Gastrocnemius medialis (tissue), 4 donors: ENCODE results near the gene CPXM2. TPM values are rescaled to one million over a fixed set of nuclear protein-coding genes. Genes with fewer than 3 reads are reported as not detected.

Experiments used
- ATAC-seq, 2 donors: fragments of 150-250 bp; one replicate each; pipeline ENCODE4 v1.9.1; 2016
- DNase-seq, 2 donors: peaks; one replicate each; pipeline ENCODE4 v3.0.0-alpha.2; 2019
- H3K27ac ChIP-seq, 4 donors: fragments of 200-600 bp; sonication (generic); 1 replicate in 1 of 4; 2 replicates in 3 of 4; pipeline ENCODE4 v1.5.1; 2016 to 2018; ENCODE audit warnings: mild to moderate bottlenecking in 2 of 4, moderate library complexity in 1 of 4
- H3K27me3 ChIP-seq, 3 donors: fragments of 200-600 bp; sonication (generic) in 2 of 3; 1 replicate in 1 of 3; 2 replicates in 2 of 3; pipeline versions ENCODE4 v1.5.1 to v1.6.0; 2016 to 2019; ENCODE audit warnings: mild to moderate bottlenecking in 1 of 3, moderate library complexity in 1 of 3
- H3K36me3 ChIP-seq, 2 donors: fragments of 200-600 bp; sonication (generic) in 1 of 2; one replicate each; pipeline ENCODE4 v1.5.1; 2017 to 2018
- H3K4me1 ChIP-seq, 2 donors: fragments of 200-600 bp; sonication (generic) in 1 of 2; one replicate each; pipeline ENCODE4 v1.5.1; 2016 to 2017; ENCODE audit warnings: mild to moderate bottlenecking in 2 of 2
- H3K4me3 ChIP-seq, 4 donors: fragments of 200-600 bp; sonication (generic) in 3 of 4; 1 replicate in 1 of 4; 2 replicates in 3 of 4; pipeline ENCODE4 v1.5.1; 2016 to 2019; ENCODE audit warnings: mild to moderate bottlenecking in 2 of 4
- H3K9me3 ChIP-seq, 3 donors: fragments of 200-600 bp; sonication (generic) in 2 of 3; 1 replicate in 1 of 3; 2 replicates in 2 of 3; pipeline ENCODE4 v1.5.1; 2016 to 2019
- CTCF ChIP-seq, 5 experiments: fragments of 450-650 bp in 3 of 5; fragments of 200-600 bp in 2 of 5; sonication (generic) in 2 of 5; IDR thresholded peaks in 4 of 5; conservative IDR thresholded peaks in 1 of 5; 1 replicate in 4 of 5; 2 replicates in 1 of 5; pipeline ENCODE4 v1.5.1; 2016 to 2019; ENCODE audit warnings: antibody characterized with exemption in 5 of 5, mild to moderate bottlenecking in 3 of 5, moderate library complexity in 3 of 5
- POLR2A ChIP-seq, 2 donors: fragments of 450-650 bp; IDR thresholded peaks; one replicate each; pipeline ENCODE4 v1.6.1; 2017; ENCODE audit warnings: antibody characterized with exemption in 2 of 2, mild to moderate bottlenecking in 2 of 2, moderate library complexity in 2 of 2
- in situ Hi-C, 4 donors: fragments of 200-750 bp; cut with MboI; loops; one replicate each; pipeline versions ENCODE4 v1.15.0 to v1.8.0; 2017; ENCODE audit warnings: low sequenced_read_pairs in 4 of 4
- intact Hi-C: fragments of 100-400 bp; cut with DNase I; formaldehyde crosslinking; loops from one replicate; pipeline ENCODE4 v1.15.1; 2023; ENCODE audit warnings: low total_unique reads
- total RNA-seq, 4 donors: library from RNA; depleted of rRNA; stranded (reverse); fragments of >200 nt; gene quantifications; one replicate each; pipeline versions ENCODE4 v1.1.0 to v1.2.3, GENCODE V29; 2016

CPXM2 gene
- total RNA-seq, 4 donors from 2014 or later: 0.63 to 4.1 (median 1.9) TPM

DNA sequence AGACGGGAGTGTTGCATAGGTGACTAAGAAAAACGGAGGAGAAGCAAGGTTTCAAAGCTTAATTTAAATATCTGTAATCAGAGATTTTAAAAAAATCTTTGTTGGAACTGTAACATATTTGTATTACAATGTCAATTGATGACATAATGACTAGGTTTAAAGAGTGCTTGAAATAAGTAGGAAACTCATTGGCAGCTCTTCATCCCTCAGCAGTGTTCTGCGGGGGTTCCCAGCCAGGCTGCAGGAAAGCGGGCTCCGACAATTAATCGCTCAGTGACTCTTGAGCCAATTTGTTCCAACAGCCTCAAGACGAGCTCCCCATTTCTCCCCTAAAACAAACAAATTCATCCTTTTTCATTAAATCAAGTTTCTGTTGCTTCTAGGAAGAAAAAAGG, 22.6 kb downstream of the CPXM2 start:
- intact Hi-C loops (no loop called here), in situ Hi-C loops (no loop called here)
- H3K36me3 ChIP-seq: no peaks in the 10 kb centered on the region
- DNase-seq (no peak), ATAC-seq (no peak)
- peaks cover 0 to 4% (median 0%) of the 10 kb centered on the region in 3 donors for H3K27me3 ChIP-seq
- H3K9me3 ChIP-seq: peaks cover 0 to 5% (median 0%) of the 10 kb centered on the region in 3 donors
- H3K4me1 ChIP-seq: no peaks in the 10 kb centered on the region
- TF ChIP-seq POLR2A (IDR thresholded peaks at IDR 0.05) (no peak), CTCF (IDR thresholded peaks at IDR 0.05 in 4 of 5, conservative IDR thresholded peaks at IDR 0.05 in 1 of 5) (no peak)
- H3K4me3 ChIP-seq: no peak overlapping the region
- no peak overlapping the region for H3K27ac ChIP-seq

GRCh38 chr10:123868038-123869019, 23.3 kb downstream of the CPXM2 start:
- TF ChIP-seq POLR2A (IDR thresholded peaks at IDR 0.05): no peak
- TF ChIP-seq CTCF (IDR thresholded peaks at IDR 0.05 in 4 of 5, conservative IDR thresholded peaks at IDR 0.05 in 1 of 5): no peak
- Histone ChIP-seq H3K27me3 (peaks cover 0 to 4% (median 0%) of the 10 kb centered on the region in 3 donors), H3K9me3 (peaks cover 0 to 5% (median 0%) of the 10 kb centered on the region in 3 donors), H3K4me1 (no peaks in the 10 kb centered on the region), H3K27ac (no peak overlapping the region), H3K4me3 (no peak overlapping the region), H3K36me3 (no peaks in the 10 kb centered on the region)
- in situ Hi-C loops: no loop called here
- DNase-seq (no peak), ATAC-seq (no peak)
- intact Hi-C loops: no loop called here

- Histone ChIP-seq H3K27ac (no peak overlapping the region), H3K27me3 (peaks cover 0 to 4% (median 0%) of the 10 kb centered on the region in 3 donors), H3K36me3 (no peaks in the 10 kb centered on the region), H3K9me3 (no peaks in the 10 kb centered on the region), H3K4me3 (no peak overlapping the region), H3K4me1 (no peaks in the 10 kb centered on the region)
- in situ Hi-C loops: no loop called here
- ATAC-seq: no peak
- TF ChIP-seq POLR2A (IDR thresholded peaks at IDR 0.05) (no peak), CTCF (IDR thresholded peaks at IDR 0.05 in 4 of 5, conservative IDR thresholded peaks at IDR 0.05 in 1 of 5) (no peak)
- intact Hi-C loops: no loop called here
- DNase-seq: no peak
Measured at GRCh38 chr10:123865880-123866279, 25.7 kb downstream of the CPXM2 start.

DNA sequence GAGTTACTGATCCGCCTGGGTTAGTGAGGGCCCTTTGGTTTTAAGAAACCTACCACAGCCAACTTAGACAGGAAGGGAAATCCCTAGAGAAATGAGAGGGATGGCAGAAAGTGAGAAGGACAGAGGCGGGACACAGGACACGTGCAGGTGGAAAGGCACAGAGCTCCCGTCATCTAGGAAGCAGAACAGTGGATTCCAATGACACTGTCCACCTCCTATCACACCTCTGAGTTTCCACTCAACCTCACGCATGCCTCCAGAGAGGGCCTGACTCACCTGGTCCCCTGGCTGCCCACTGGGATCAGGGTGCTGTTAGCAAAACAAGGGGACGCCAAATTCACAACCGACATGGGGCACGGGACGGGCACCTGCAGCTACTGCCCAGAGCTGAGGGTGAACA, 26.3 kb downstream of the CPXM2 start:
- peaks cover 0 to 4% (median 0%) of the 10 kb centered on the region in 3 donors for H3K27me3 ChIP-seq
- ATAC-seq (no peak), DNase-seq (no peak)
- no peaks in the 10 kb centered on the region for H3K36me3 ChIP-seq
- no peaks in the 10 kb centered on the region for H3K4me1 ChIP-seq
- no peak overlapping the region for H3K27ac ChIP-seq
- no peak for TF ChIP-seq CTCF (IDR thresholded peaks at IDR 0.05 in 4 of 5, conservative IDR thresholded peaks at IDR 0.05 in 1 of 5)
- TF ChIP-seq POLR2A (IDR thresholded peaks at IDR 0.05): no peak
- H3K4me3 ChIP-seq: no peak overlapping the region
- no peaks in the 10 kb centered on the region for H3K9me3 ChIP-seq
- in situ Hi-C loops: no loop called here
- intact Hi-C loops: no loop called here
